SU-DHL-6 (cell line): ENCODE data around the gene OCSTAMP.

Source experiments
- H2AFZ ChIP-seq: fragments of 200-600 bp; sonication (generic); 2 replicates; pipeline ENCODE4 v1.6.1; 2014; ENCODE audit warnings: low read depth, mild to moderate bottlenecking, moderate library complexity, mixed read lengths, antibody characterized with exemption, low read length; ENCODE audit not compliant: severe bottlenecking
- H3F3A ChIP-seq: fragments of 200-600 bp; shearing (Covaris generic); 2 replicates; pipeline ENCODE4 v1.6.0; 2016; ENCODE audit warnings: antibody characterized with exemption, mild to moderate bottlenecking; ENCODE audit not compliant: insufficient read depth
- H3K27ac ChIP-seq: fragments of 200-600 bp; sonication (generic); 2 replicates; pipeline ENCODE4 v1.5.1; 2016; ENCODE audit warnings: low read depth, mild to moderate bottlenecking, low read length, moderate library complexity, mixed read lengths
- H3K27me3 ChIP-seq: fragments of 200-600 bp; sonication (generic), shearing (Covaris generic); 2 replicates; pipeline ENCODE4 v1.6.0; 2014; ENCODE audit warnings: mild to moderate bottlenecking, low read length
- H3K36me3 ChIP-seq: fragments of 200-600 bp; sonication (generic); 2 replicates; pipeline ENCODE4 v1.6.1; 2014; ENCODE audit warnings: mild to moderate bottlenecking, low read length, mixed read lengths
- H3K4me2 ChIP-seq: fragments of 300-600, 200-600 bp; shearing (Covaris generic), sonication (generic); 2 replicates; pipeline ENCODE4 v1.6.0; 2014; ENCODE audit warnings: low read length, low read depth, mild to moderate bottlenecking; ENCODE audit not compliant: poor library complexity, severe bottlenecking
- H3K4me3 ChIP-seq: fragments of 200-600 bp; sonication (generic); 2 replicates; pipeline ENCODE4 v1.5.1; 2014; ENCODE audit warnings: antibody characterized with exemption, low read length, mild to moderate bottlenecking, mixed read lengths; ENCODE audit not compliant: insufficient read depth, poor library complexity, severe bottlenecking
- H3K79me2 ChIP-seq: fragments of 200-600 bp; sonication (generic); 2 replicates; pipeline ENCODE4 v1.6.1; 2014; ENCODE audit warnings: mild to moderate bottlenecking, low read length, moderate library complexity; ENCODE audit not compliant: insufficient read depth
- H3K9ac ChIP-seq: fragments of 200-600 bp; sonication (generic); 2 replicates; pipeline ENCODE4 v1.7.0; 2014; ENCODE audit warnings: mild to moderate bottlenecking, low read length
- H3K9me2 ChIP-seq: fragments of 200-600 bp; sonication (generic); replicated peaks from 2 replicates; pipeline ENCODE4 v1.6.1; 2014; ENCODE audit warnings: low read length; ENCODE audit not compliant: insufficient read depth
- H3K9me3 ChIP-seq: fragments of 200-600 bp; sonication (generic); 2 replicates; pipeline ENCODE4 v1.6.1; 2014; ENCODE audit warnings: low read length, mixed read lengths; ENCODE audit not compliant: insufficient read depth
- H4K20me1 ChIP-seq: fragments of 200-600 bp; sonication (generic); 2 replicates; pipeline ENCODE4 v1.6.1; 2014; ENCODE audit warnings: low read depth, mild to moderate bottlenecking, antibody characterized with exemption, low read length, moderate library complexity, mixed read lengths
- EZH2phosphoT487 ChIP-seq: fragments of 200-600 bp; sonication (generic), shearing (Covaris generic); conservative IDR thresholded peaks from 2 replicates; pipeline ENCODE4 v1.6.1; 2018; ENCODE audit warnings: mild to moderate bottlenecking, antibody characterized with exemption, low read length, moderate library complexity, mixed read lengths
- TF ChIP-seq, protein P1 (sequence below): fragments of 200-600 bp; sonication (generic); IDR thresholded peaks from one replicate; pipeline ENCODE4 v1.5.1; 2017; ENCODE audit warnings: antibody characterized with exemption, mild to moderate bottlenecking, low read length, moderate library complexity; ENCODE audit not compliant: insufficient read depth, poor library complexity, severe bottlenecking

OCSTAMP gene

GRCh38 chr20:46555370-46555956 is 5.0 kb upstream of the OCSTAMP start:
- Histone ChIP-seq H4K20me1 (no peaks in the 10 kb centered on the region), H3K4me2 (no peak overlapping the region), H3K27me3 (no peaks in the 10 kb centered on the region), H3K79me2 (no peaks in the 10 kb centered on the region), H3K4me3 (no peak overlapping the region), H2AFZ (no peak overlapping the region), H3K9ac (no peak overlapping the region), H3K9me2 (no peaks in the 10 kb centered on the region), H3F3A (no peaks in the 10 kb centered on the region), H3K27ac (no peak overlapping the region), H3K36me3 (no peaks in the 10 kb centered on the region), H3K9me3 (no peaks in the 10 kb centered on the region)
- TF ChIP-seq EZH2phosphoT487 = no peak
- TF ChIP-seq, protein P1, sequence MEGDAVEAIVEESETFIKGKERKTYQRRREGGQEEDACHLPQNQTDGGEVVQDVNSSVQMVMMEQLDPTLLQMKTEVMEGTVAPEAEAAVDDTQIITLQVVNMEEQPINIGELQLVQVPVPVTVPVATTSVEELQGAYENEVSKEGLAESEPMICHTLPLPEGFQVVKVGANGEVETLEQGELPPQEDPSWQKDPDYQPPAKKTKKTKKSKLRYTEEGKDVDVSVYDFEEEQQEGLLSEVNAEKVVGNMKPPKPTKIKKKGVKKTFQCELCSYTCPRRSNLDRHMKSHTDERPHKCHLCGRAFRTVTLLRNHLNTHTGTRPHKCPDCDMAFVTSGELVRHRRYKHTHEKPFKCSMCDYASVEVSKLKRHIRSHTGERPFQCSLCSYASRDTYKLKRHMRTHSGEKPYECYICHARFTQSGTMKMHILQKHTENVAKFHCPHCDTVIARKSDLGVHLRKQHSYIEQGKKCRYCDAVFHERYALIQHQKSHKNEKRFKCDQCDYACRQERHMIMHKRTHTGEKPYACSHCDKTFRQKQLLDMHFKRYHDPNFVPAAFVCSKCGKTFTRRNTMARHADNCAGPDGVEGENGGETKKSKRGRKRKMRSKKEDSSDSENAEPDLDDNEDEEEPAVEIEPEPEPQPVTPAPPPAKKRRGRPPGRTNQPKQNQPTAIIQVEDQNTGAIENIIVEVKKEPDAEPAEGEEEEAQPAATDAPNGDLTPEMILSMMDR = no peak

- Histone ChIP-seq H3K79me2 (no peaks in the 10 kb centered on the region), H3K36me3 (no peaks in the 10 kb centered on the region), H3K27ac (no peak overlapping the region), H3F3A (no peaks in the 10 kb centered on the region), H4K20me1 (no peaks in the 10 kb centered on the region), H3K4me2 (no peak overlapping the region), H3K9me2 (no peaks in the 10 kb centered on the region), H3K9me3 (no peaks in the 10 kb centered on the region), H3K4me3 (no peak overlapping the region), H2AFZ (no peak overlapping the region), H3K9ac (no peak overlapping the region), H3K27me3 (no peaks in the 10 kb centered on the region)
- TF ChIP-seq, protein P1 = no peak
- no peak for TF ChIP-seq EZH2phosphoT487
These were observed 4.4 kb upstream of the OCSTAMP start for GRCh38 chr20:46554828-46555227.

GRCh38 chr20:46553926-46554325 is 3.5 kb upstream of the OCSTAMP start:
- H3K36me3 ChIP-seq = no peaks in the 10 kb centered on the region
- no peak overlapping the region for H3K9ac ChIP-seq
- no peaks in the 10 kb centered on the region for H4K20me1 ChIP-seq
- H3K9me2 ChIP-seq = no peaks in the 10 kb centered on the region
- H3K79me2 ChIP-seq = no peaks in the 10 kb centered on the region
- no peak overlapping the region for H3K27ac ChIP-seq
- no peak overlapping the region for H3K4me2 ChIP-seq
- H3K27me3 ChIP-seq = no peaks in the 10 kb centered on the region
- no peaks in the 10 kb centered on the region for H3K9me3 ChIP-seq
- TF ChIP-seq, protein P1 = no peak
- TF ChIP-seq EZH2phosphoT487 = no peak
- H3F3A ChIP-seq = no peaks in the 10 kb centered on the region
- no peak overlapping the region for H2AFZ ChIP-seq
- H3K4me3 ChIP-seq = no peak overlapping the region
